ENCODE measurements around the gene SMAD3.
A peak's percentile ranks its signal among the peaks of the same experiment; 100 is the strongest.

Gene SMAD3

DNA sequence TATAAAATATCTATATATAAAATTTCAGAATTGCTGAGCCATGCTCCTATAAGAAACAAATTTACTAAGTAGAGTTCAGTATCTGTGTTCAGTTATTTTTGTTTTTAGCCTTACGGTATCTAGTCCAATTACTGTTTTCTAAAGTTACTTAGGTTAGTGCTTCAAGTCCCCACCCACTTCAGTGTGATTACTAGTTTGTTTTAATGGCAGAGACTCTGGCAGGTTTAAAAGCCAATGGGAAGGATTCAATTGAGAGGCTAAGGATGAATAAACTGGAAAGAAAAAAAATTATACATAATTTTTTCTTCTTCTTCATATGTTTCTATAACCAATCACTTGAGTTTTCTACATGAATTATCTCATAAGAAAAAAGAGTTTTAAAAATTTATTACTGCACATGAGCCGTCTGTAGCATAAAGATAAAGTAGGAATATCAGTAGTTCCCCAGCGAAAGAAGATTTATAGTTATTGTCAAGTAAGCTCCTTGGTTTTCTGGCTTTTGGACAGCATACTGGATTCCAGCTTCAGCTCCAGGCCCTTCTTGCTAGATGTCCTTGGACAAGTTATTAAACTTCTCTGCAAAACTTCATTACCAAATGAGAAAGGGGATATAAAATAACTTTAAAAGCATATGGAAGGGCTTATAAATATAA, 142.3 kb downstream of the SMAD3 start:
- DNase-seq = no peak

DNA sequence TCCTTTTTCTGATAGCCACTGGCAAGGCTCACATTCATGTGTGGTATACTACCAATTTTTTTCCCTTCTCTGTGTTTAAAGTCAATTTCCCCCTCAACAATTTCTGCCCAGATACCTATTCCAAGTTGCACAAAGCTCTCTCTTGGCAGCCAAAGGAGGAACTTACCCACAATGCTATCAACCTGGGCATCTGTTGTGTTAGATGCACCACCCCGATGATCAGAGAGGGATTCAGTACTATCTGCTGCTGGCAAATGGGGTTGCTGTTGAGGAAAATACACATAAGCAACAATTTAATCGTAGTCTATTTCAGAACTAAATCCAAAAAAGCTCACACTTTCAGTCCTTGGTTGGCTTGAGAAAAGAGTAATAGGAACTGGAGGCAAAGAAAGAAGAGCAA, 143.0 kb downstream of the SMAD3 start:
- DNase-seq = no peak

DNA sequence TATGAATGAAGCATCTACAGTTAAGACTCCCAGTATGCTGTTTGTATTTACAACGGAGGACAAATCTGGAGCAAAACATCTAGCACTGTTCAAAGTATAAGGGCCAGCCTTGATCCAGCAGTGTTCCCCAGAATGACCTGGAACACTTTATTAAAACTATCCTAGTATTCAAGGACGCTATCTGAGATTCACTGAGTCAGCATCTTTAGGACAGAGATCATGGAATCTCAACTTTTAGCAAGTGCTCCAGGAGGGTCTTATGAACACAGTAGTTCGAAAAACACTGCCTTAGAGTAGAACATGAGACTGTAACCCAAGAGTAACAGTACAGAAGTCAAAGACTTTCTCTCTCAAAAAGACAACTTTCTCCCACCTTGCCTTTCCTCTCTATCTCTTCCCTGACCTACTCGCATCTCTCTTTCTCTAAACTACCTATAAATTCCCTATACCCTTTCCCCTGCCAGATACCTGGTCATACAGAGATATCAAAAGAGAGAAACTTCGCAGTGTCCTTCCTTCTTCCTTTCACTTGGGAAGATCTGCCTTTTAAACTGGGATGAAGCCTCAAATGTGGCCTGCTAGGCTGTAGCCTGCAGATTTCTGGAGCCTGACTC, 145.3 kb downstream of the SMAD3 start:
- DNase-seq = no peak

DNA sequence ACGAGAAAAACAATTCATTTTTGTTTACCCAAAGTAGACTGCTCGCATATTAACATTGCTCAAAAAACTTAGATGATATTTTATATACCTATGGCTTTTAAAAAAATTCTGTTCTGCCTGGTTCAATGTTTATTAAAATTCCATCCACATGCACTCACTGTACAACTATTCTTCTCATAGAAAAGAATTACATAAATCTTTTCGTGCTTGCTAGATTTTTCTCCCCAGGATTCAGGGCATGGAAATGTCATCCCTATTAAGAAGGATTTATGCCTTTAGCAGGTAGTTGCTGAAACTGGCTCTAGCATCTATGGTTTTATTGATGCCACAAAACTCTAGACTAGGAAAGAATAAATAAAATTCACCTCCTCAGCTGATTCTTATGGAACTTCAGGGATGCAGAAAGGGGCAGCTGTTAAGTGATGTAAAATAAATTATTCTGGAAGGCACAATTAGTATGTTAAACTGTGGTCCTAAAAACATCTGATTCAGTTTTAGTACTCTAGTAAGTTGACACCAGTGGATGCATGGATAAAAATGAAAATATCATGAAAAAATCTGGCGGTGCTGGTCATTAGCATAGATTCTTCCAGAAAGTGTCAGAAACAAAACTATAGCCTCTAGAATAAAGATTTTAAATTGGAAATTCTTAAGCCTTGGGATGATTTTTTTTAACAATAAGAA, 147.4 kb downstream of the SMAD3 start:
- no peak for DNase-seq

DNA sequence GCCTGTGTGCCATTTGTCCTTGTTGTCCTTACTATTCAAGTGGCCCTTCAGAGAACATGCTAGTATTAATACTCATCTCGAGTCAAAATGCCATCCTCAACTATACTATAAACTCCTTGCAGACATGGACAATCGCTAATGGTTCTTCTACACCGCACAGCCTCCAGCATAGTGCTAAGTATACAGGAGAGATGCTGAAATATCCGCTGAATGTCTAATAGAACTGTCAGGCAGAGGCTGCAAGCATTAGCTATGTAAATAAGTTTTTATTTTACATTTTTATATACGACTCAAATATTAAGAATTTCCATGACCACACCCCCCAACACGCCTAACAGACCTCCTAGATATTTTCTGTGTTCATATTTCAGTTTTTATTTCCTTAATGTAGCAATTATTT, 149.7 kb downstream of the SMAD3 start:
- DNase-seq = no peak

DNA sequence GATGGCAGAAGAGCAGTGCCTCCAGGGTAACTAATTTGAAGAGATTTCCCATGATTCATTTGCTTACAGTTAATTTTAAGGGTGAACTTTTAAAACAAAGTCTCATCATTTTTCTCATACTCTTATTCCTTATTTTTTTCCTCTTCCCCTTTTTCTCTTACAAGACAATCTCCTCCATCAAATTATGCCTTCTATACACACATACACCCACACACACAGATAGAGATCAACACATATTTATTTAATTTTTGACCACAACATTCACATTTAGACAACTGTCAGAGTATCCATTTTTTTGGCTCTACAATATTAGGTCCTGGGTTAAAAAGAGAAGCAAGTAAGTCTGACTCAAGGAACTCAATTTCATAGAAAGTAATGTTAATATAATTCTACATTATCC, 151.5 kb downstream of the SMAD3 start:
- no peak for DNase-seq

DNA sequence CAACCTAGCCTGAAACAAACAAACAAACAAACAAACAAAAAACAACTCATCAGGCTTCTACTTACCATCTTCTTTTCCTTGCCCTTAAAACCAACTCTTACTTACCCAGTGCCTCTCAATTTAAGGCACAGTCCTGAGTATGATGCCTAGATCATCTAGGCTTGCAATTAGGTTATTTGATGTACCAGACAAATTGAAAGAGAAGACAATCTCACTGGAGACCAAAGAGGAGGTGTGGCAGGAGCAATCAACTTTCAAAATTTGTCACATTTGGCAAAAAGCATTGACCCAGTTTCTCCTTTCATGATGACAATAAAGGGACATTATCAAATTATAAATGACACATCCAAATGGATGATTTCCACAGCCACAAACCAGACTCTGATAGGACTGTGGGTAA, 153.0 kb downstream of the SMAD3 start:
- DNase-seq = no peak

DNA sequence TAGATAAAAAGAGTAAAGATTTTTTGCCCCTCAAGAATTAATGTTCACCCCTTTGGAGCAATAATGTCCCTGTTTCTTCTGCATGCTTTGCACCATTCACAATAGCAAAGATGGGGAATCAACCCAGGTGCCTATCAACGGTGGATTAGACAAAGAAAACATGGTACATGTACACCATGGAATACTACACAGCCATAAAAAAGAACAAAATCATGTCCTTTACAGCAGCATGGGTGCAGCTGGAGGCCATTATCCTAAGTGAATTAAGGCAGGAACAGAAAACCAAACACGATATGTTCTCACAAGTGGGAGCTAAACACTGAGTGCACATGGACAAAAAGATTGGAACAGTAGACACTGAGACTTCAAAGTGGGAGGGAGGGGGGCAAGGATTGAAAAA, 153.9 kb downstream of the SMAD3 start:
- DNase-seq = no peak

DNA sequence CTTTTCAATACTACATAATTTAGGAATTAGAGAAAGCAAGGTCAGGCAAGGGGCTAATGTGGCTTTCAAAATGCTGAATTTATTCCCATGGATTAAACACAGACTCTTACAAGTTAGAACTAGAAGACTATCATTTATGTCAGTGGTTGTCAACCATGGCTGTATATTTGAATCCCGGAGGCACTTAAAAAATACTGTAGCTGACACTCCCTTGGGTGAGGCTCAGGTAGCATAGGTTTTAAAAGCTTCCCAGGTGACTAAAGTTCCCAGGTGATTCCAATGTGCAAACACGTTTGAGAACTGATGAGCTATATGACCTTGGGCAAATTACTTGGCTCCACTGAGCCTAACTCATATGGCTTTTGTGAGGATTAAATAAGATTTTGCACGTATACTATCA, 159.5 kb downstream of the SMAD3 start:
- no peak for DNase-seq

DNA sequence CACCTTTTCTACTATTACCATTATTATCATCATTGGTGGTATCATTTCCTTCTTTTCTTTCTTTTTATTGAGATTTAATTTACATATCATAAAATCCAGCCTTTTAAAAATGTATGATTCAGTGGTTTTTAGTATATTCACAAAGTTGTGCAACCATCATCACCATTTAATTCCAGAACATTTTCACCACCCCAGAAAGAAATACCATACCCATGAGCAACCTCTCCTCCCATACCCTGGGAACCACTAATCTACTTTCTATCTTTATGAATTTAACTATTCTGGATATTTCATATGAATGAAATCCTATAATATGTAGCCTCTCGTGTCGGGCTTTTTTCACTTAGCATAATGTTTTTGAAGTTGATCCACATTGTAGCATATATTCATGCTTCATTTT, 159.9 kb downstream of the SMAD3 start:
- no peak for DNase-seq

DNA sequence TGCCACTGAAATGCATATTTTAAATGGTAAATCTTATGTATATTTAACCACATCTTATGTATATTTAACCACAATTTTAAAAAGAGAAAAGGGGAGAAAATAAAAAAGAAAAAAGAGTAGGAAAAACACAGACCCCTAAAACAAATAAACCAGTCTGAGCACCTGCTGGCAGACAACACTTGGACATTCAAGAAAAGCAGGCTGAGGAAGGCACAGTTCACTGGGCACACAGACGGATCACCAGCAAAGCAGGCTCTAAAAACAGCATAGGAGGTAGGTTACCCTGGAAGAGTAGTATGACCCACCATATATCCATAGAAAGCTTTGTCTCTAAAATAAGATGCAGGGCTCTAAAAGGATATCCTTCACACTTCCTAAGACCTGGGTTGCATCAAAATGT, 162.0 kb downstream of the SMAD3 start:
- no peak for DNase-seq

DNA sequence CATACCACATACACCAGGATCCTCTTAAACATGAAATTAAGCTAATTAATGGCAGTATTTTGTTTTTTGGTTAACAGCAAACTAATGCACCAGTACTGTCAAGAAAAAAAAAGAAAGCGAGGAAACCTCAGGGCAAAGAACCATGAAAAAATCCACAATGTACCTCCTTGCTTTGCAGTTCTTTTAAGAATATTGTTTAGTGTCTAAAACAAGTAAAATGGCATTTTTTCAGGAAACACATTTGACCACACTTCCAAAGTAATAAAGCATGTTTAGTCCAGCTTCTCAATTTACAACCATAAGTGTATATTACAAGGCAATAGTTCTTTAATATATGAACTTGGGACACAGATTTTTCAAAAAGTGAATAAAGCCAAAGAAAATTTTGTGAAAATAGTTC, 162.4 kb downstream of the SMAD3 start:
- DNase-seq = no peak

DNA sequence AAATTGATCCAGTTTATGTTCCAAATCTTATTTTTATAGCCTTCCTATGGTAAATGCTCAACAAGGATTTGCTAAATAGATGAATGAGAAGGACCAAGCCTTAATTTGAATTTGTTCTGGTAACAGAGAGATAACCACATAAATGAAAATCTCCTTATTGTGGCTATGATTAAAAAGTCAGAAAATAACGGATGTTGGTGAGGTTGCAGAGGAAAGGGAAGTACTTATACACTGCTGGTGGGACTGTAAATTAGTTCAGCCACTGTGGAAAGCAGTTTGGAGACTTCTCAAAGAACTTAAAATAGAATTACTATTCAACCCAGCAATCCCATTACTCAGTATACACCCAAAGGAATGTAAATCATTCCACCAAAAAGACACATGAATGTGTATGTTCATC, 162.9 kb downstream of the SMAD3 start:
- no peak for DNase-seq

DNA sequence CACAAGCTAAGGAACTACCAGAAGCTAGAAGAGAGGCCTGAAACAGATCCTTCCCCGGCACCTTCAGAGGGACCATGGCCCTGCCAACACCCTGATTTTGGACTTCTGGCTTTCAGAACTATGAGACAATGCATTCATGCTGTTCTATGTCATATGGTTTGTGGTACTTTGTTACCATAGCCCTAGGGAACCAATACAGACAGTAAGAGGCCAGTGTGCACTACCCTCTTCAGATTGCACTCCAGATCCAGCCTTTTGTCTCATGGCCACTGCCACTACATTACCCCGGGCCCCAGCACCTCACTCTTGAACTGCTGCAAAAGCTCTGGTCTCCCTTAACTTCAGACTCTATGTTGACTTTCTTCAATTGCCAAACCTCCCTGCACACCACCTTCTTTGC, 165.1 kb downstream of the SMAD3 start:
- DNase-seq = no peak

DNA sequence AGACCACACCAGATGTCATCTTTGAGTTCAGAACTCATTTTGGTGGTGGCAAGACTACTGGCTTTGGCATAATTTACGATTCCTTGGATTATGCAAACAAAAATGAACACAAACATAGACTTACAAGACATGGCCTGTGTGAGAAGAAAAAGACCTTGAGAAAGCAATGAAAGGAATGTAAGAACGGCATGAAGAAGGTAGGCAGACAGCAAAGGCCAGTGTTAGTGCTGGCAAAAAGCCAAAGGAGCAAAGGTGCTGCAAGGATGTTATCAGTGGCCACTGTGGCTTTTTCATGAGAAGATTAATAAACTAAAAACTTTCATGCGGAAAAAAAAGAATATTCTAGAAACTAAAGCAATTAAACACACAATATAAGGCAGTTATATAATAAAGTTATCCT, 167.2 kb downstream of the SMAD3 start:
- DNase-seq = no peak

DNA sequence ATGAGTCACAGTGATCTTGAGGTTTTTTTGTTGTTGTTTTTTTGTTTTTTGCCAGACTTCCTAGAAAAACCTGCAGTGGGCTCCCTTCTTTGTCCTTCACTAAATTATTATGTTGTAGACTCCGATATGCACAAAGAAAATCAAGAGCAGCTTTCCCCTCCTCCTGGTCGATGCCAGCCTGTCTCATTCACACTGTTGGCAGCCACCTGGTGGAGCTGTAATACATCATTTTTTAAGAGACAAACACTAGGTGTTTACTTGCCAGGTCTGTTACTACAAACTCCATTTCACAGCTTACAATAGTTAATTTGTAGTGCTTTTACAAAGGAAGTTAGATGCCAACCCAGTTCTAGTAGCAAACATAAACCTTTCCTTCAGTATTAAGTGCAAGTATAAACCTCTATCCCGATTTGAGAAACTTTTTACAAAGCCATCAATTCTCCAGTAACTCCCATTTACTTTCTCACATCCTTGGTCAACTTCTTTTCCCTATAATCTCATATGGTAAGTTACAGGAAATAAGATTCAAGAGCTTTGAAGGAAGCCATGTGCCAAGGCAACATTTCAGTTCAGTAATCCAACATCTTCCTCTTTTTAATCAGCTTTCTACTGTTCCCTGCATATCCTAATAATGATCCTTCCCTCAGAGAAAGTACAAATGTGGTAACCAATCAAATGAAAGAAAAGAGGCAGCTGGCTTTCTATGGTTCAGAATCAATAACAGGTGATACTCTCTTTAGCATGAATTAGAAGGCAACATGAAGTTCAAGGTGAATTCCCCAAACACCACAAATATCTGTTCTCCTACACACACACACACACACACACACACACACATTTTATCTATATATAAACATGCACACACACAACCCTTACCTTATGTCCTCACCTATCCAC, 175.1 kb downstream of the SMAD3 start:
- no peak for DNase-seq

DNA sequence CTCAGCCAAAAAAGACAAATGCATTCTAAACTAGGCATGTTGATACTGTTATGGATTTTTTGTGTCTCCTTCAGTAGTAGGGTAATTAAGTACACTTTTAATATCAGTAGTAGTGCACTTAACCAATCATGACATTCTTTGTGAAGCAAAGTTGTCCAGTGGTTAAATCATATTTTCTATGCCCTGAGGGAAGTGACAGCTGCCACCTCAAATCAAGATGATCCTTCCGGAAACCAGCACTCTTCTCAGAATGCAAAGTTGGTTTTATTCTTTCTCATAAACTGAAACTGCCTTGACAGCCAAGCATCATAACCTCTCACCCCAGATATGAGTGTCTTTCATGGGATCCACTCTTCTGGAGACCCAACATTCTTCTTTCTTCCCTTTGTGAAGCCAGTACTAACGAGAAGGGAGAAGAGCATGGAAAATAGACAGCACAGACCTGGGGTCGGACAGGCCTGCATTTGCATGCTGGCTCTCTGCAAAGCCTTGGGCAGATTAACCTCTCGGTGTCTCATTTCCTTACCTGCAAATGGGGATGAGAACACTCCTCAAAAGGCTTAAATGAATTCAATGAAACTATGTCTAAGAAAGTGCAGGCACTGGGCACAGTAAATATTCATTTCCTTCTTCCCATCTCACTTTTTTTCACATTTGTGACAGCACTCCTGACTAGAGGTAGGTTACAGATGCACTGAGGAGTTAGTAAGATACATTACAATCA, 175.9 kb downstream of the SMAD3 start:
- DNase-seq = no peak

DNA sequence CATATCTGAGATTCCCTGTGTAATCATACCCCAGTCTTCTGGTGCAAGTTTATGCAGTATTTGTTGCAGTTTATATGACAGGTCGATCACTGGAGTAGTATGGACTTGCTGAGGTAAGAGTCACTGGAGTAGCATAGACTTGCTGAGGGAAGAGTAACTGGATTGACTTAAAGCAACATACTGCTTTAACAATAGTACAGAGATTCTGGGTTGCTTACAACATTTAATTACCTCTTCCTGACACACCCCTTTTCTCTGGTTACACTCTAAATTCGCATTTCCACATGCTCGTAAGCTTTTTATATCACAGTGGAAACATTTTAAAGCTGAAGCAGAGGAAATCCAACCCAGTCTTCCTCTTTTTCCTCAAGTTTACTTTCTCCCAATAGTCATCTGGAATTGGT, 177.3 kb downstream of the SMAD3 start:
- peak; percentile 15 for DNase-seq
